ENCODE results near the gene CNTN4. TPM values are rescaled to one million over a fixed set of nuclear protein-coding genes. Genes with fewer than 3 reads are reported as not detected.

Gene CNTN4
- total and polyA plus RNA-seq, 2 of the 8 experiments (the other 6 are each of a cell fraction or from before 2014, with no cell fraction given), result 0.41 to 2.2 TPM

- no peak overlapping the region for H4K5ac ChIP-seq (ENCODE audit: insufficient read length, low read depth, low read length)
- no peak overlapping the region for H2BK5ac ChIP-seq (ENCODE audit: low read depth, low read length)
- no peak overlapping the region for H2BK15ac ChIP-seq (ENCODE audit: low read length)
- H3K27me3 ChIP-seq (replicated peaks in 1 of 4; ENCODE audit: control insufficient read depth in 3 of 4, extremely low read depth in 1 of 4, insufficient read depth in 3 of 4, low read length in 3 of 4), result no peaks in the 10 kb centered on the region
- H2BK20ac ChIP-seq (ENCODE audit: low read length), result no peak overlapping the region
- H2AK5ac ChIP-seq (ENCODE audit: low read depth, low read length), result no peak overlapping the region
- no peak overlapping the region for H3K18ac ChIP-seq (ENCODE audit: extremely low read depth, low read length)
- no peak overlapping the region for H4K91ac ChIP-seq (replicated peaks; ENCODE audit: insufficient read length, low read length)
- H3K56ac ChIP-seq (replicated peaks; ENCODE audit: insufficient read length, low read depth, low read length), result no peak overlapping the region
- H3K23me2 ChIP-seq (ENCODE audit: low read depth, low read length), result no peaks in the 10 kb centered on the region
- ChIA-PET POLR2A (ENCODE audit: partially characterized antibody) (no interaction called here), CTCF (ENCODE audit: partially characterized antibody) (no interaction called here)
- H3K14ac ChIP-seq (ENCODE audit: insufficient read length), result no peak overlapping the region
- no peak overlapping the region for H3K23ac ChIP-seq (ENCODE audit: insufficient read length)
- H2AFZ ChIP-seq (ENCODE audit: low read length), result no peak overlapping the region
- no peaks in the 10 kb centered on the region for H3K9me3 ChIP-seq (ENCODE audit: insufficient read depth in 2 of 2, low read depth in 1 of 2, low read length in 1 of 2)
- no peak overlapping the region for H3K4me2 ChIP-seq (ENCODE audit: insufficient read depth in 1 of 2, low read depth in 2 of 2, low read length in 2 of 2)
- H3K9ac ChIP-seq (replicated peaks in 1 of 4; ENCODE audit: extremely low read depth in 1 of 4, low read depth in 3 of 4, low read length in 3 of 4), result no peak overlapping the region
- no peaks in the 10 kb centered on the region for H3K4me1 ChIP-seq (replicated peaks in 1 of 4; ENCODE audit: control insufficient read depth in 3 of 4, insufficient read depth in 4 of 4, low read length in 3 of 4)
- no peak overlapping the region for H3K4me3 ChIP-seq (ENCODE audit: extremely low read depth in 1 of 4, insufficient read depth in 2 of 4, low read depth in 3 of 4, low read length in 4 of 4)
- no peaks in the 10 kb centered on the region for H4K20me1 ChIP-seq (replicated peaks in 1 of 2; ENCODE audit: control insufficient read depth in 1 of 2, insufficient read depth in 2 of 2, low read length in 2 of 2)
- WGBS, 2 experiments (ENCODE audit: extremely low coverage in 1 of 2, insufficient coverage in 1 of 2, insufficient read length in 1 of 2, insufficient replicate concordance in 2 of 2, low coverage in 1 of 2, low lambda C conversion rate in 2 of 2, missing lambda C conversion rate in 1 of 2), result 87% methylated on average over 6 of the region's 6 CpGs; no CpG with 5 or more reads in 1 of the 2 experiments
- H4K8ac ChIP-seq (ENCODE audit: extremely low read depth, insufficient read depth, low read length), result no peak overlapping the region
- H3K4ac ChIP-seq (replicated peaks; ENCODE audit: insufficient read length, low read depth, low read length), result no peak overlapping the region
- H3K79me2 ChIP-seq (ENCODE audit: control insufficient read depth in 1 of 2, insufficient read depth in 2 of 2, low read length in 2 of 2), result no peaks in the 10 kb centered on the region
- no peak overlapping the region for H3K27ac ChIP-seq (ENCODE audit: low read depth, low read length)
- FAIRE-seq, result no peak
- no peaks in the 10 kb centered on the region for H3K36me3 ChIP-seq (ENCODE audit: control insufficient read depth in 2 of 4, insufficient read depth in 4 of 4, low read length in 3 of 4)
- no peak overlapping the region for H2BK120ac ChIP-seq (replicated peaks; ENCODE audit: low read depth, low read length)
- H3K79me1 ChIP-seq (ENCODE audit: low read depth, low read length), result no peaks in the 10 kb centered on the region
- DNase-seq (ENCODE audit: low read depth in 1 of 2, low spot score in 2 of 2), result no peak
- no peak overlapping the region for H2BK12ac ChIP-seq (ENCODE audit: low read depth, low read length)
- TF ChIP-seq CHD2 (IDR thresholded peaks at IDR 0.05; ENCODE audit: low read length), result no peak
- no peak for TF ChIP-seq CHD1 (IDR thresholded peaks at IDR 0.05; ENCODE audit: low read depth, low read length)
- no peak for TF ChIP-seq HDAC6 (IDR thresholded peaks at IDR 0.05; ENCODE audit: low read depth, low read length)
- TF ChIP-seq BCL11A (IDR thresholded peaks at IDR 0.05; ENCODE audit: low read depth in 2 of 2, low read length in 2 of 2), result no peak
- TF ChIP-seq SP4 (IDR thresholded peaks at IDR 0.05; ENCODE audit: low read length), result no peak
- no peak for TF ChIP-seq RNF2 (IDR thresholded peaks at IDR 0.05; ENCODE audit: borderline replicate concordance, low read depth, low read length, missing control alignments, poor library complexity, severe bottlenecking)
- no peak for TF ChIP-seq SIN3A (conservative IDR thresholded peaks at IDR 0.05 in 1 of 2, IDR thresholded peaks at IDR 0.05 in 1 of 2; ENCODE audit: low read depth in 1 of 2, low read length in 2 of 2)
- TF ChIP-seq CTBP2 (IDR thresholded peaks at IDR 0.05; ENCODE audit: borderline replicate concordance, insufficient read depth, insufficient read length, low read length), result no peak
- no peak for TF ChIP-seq CREB1 (IDR thresholded peaks at IDR 0.05)
- TF ChIP-seq FOSL1 (IDR thresholded peaks at IDR 0.05; ENCODE audit: insufficient read depth, low read depth, low read length), result no peak
- TF ChIP-seq MAX (IDR thresholded peaks at IDR 0.05), result no peak
- TF ChIP-seq JUND (IDR thresholded peaks at IDR 0.05; ENCODE audit: low read length), result no peak
- TF ChIP-seq CEBPB (IDR thresholded peaks at IDR 0.05; ENCODE audit: low read depth, low read length), result no peak
- no peak for TF ChIP-seq USF2 (IDR thresholded peaks at IDR 0.05; ENCODE audit: low read length)
Measured at GRCh38 chr3:3102751-3103150, 1004.1 kb downstream of the CNTN4 start.
